GM12878 (cell line): Measurements from ENCODE around the gene SLX4IP.

Experiments used
- CTCF ChIP-seq, 3 experiments: IDR thresholded peaks in 2 of 3; conservative IDR thresholded peaks in 1 of 3; 2 replicates each; pipeline ENCODE4 v1.5.1; 2011; ENCODE audit warnings: low read depth in 3 of 3, low read length in 3 of 3, mild to moderate bottlenecking in 3 of 3, control low read depth in 2 of 3, moderate library complexity in 2 of 3, inconsistent platforms in 1 of 3, mixed read lengths in 1 of 3; ENCODE audit not compliant: control insufficient read depth in 2 of 3, insufficient read depth in 1 of 3; ENCODE audit errors: extremely low read depth in 1 of 3
- KLF5 ChIP-seq: fragments of 450-650 bp; IDR thresholded peaks from 2 replicates; pipeline ENCODE4 v1.6.1; 2014; ENCODE audit warnings: mild to moderate bottlenecking; ENCODE audit not compliant: partially characterized antibody
- MEF2A ChIP-seq: IDR thresholded peaks from 2 replicates; pipeline ENCODE4 v1.6.1; 2011; ENCODE audit warnings: low read depth, mild to moderate bottlenecking, low read length, moderate library complexity; ENCODE audit not compliant: insufficient read depth
- POLR2A ChIP-seq: IDR thresholded peaks from 2 replicates; pipeline ENCODE4 v1.6.1; 2011; ENCODE audit warnings: low read depth, mild to moderate bottlenecking, low read length
- SRF ChIP-seq, 2 experiments: IDR thresholded peaks; 2 replicates each; pipeline ENCODE4 v1.6.1; 2011; ENCODE audit warnings: low read depth in 2 of 2, low read length in 2 of 2, mild to moderate bottlenecking in 1 of 2, moderate library complexity in 1 of 2
- ZBTB33 ChIP-seq: fragments of 450-650 bp; IDR thresholded peaks from 2 replicates; pipeline ENCODE4 v1.6.1; 2017; ENCODE audit warnings: mild to moderate bottlenecking

- TF ChIP-seq CTCF (IDR thresholded peaks at IDR 0.05 in 2 of 3, conservative IDR thresholded peaks at IDR 0.05 in 1 of 3; ENCODE audit: control insufficient read depth in 2 of 3, extremely low read depth in 1 of 3, insufficient read depth in 1 of 3, low read depth in 3 of 3, low read length in 3 of 3), result no peak
- no peak for TF ChIP-seq ZBTB33
- TF ChIP-seq SRF (IDR thresholded peaks at IDR 0.05; ENCODE audit: low read depth in 2 of 2, low read length in 2 of 2), result no peak
- TF ChIP-seq POLR2A, result no peak
- TF ChIP-seq MEF2A, result no peak
- no peak for TF ChIP-seq KLF5
Measured at GRCh38 chr20:10498200-10498599, 63.1 kb downstream of the SLX4IP start.
